Peyer's patch (tissue), 4 donors: ENCODE measurements around the gene ATP13A4.

Experiments
- POLR2A ChIP-seq, 2 donors: fragments of 450-650 bp; IDR thresholded peaks; one replicate each; pipeline ENCODE4 v1.5.1; 2017; ENCODE audit warnings: antibody characterized with exemption in 2 of 2, mild to moderate bottlenecking in 2 of 2, moderate library complexity in 2 of 2
- TF ChIP-seq, protein P1 (sequence below), 6 experiments: fragments of 450-650 bp in 4 of 6; fragments of 200-600 bp in 2 of 6; sonication (generic) in 1 of 6; IDR thresholded peaks; one replicate each; pipeline ENCODE4 v1.5.1; 2017 to 2019; ENCODE audit warnings: antibody characterized with exemption in 6 of 6, mild to moderate bottlenecking in 3 of 6, moderate library complexity in 1 of 6

DNA sequence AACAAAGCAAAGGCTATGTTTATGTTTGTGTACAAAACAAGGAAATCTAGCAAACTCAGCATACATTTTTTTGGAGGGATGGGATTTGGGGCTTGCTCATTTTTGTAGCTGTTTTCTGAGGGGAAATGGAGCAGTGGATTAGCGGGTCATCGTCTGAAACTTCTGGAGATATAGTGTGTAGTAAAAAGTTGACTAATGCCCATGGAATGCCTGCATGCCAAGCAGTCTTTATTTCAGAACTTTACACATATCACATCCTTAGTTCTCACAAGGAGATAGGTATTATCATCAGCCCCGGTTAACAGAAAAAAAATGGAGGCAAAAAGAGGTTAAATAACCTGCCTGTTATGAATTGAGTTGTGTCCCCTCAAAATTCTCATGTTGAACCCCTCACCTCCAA lies 47.1 kb downstream of the ATP13A4 start:
- TF ChIP-seq, protein P1, sequence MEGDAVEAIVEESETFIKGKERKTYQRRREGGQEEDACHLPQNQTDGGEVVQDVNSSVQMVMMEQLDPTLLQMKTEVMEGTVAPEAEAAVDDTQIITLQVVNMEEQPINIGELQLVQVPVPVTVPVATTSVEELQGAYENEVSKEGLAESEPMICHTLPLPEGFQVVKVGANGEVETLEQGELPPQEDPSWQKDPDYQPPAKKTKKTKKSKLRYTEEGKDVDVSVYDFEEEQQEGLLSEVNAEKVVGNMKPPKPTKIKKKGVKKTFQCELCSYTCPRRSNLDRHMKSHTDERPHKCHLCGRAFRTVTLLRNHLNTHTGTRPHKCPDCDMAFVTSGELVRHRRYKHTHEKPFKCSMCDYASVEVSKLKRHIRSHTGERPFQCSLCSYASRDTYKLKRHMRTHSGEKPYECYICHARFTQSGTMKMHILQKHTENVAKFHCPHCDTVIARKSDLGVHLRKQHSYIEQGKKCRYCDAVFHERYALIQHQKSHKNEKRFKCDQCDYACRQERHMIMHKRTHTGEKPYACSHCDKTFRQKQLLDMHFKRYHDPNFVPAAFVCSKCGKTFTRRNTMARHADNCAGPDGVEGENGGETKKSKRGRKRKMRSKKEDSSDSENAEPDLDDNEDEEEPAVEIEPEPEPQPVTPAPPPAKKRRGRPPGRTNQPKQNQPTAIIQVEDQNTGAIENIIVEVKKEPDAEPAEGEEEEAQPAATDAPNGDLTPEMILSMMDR (IDR thresholded peaks at IDR 0.05), result no peak
- no peak for TF ChIP-seq POLR2A (IDR thresholded peaks at IDR 0.05)
